Peyer's patch (tissue), 4 donors: ENCODE results near the gene MYBPC3. TPM values are rescaled to one million over a fixed set of nuclear protein-coding genes. Genes with fewer than 3 reads are reported as not detected.
A peak's percentile ranks its signal among the peaks of the same experiment; 100 is the strongest.

Experiments used
- DNase-seq, 3 donors: peaks; one replicate each; pipeline ENCODE4 v3.0.0-alpha.2; 2017 to 2019
- H3K27ac ChIP-seq, 4 donors: fragments of 200-600 bp; sonication (generic); one replicate each; pipeline ENCODE4 v1.5.1; 2016 to 2019
- H3K27me3 ChIP-seq, 2 donors: fragments of 200-600 bp; sonication (generic); one replicate each; pipeline ENCODE4 v1.5.1; 2019
- H3K36me3 ChIP-seq, 3 donors: fragments of 200-600 bp; sonication (generic); one replicate each; pipeline ENCODE4 v1.5.1; 2016 to 2019
- H3K4me1 ChIP-seq, 4 donors: fragments of 200-600 bp; sonication (generic); one replicate each; pipeline ENCODE4 v1.5.1; 2016 to 2019
- H3K4me3 ChIP-seq, 4 donors: fragments of 200-600 bp; sonication (generic); 1 replicate in 3 of 4; 2 replicates in 1 of 4; pipeline ENCODE4 v1.5.1; 2016 to 2019; ENCODE audit warnings: mild to moderate bottlenecking in 1 of 4
- H3K9me3 ChIP-seq, 4 donors: fragments of 200-600 bp; sonication (generic); one replicate each; pipeline ENCODE4 v1.5.1; 2016 to 2019; ENCODE audit warnings: mild to moderate bottlenecking in 1 of 4
- POLR2A ChIP-seq, 2 donors: fragments of 450-650 bp; IDR thresholded peaks; one replicate each; pipeline ENCODE4 v1.5.1; 2017; ENCODE audit warnings: antibody characterized with exemption in 2 of 2, mild to moderate bottlenecking in 2 of 2, moderate library complexity in 2 of 2
- total RNA-seq, 4 donors: library from RNA; depleted of rRNA; stranded (reverse); fragments of >200 nt; gene quantifications; one replicate each; pipeline ENCODE4 v1.1.0, GENCODE V29; 2016
- TF ChIP-seq, protein P1 (sequence below), 6 experiments: fragments of 450-650 bp in 4 of 6; fragments of 200-600 bp in 2 of 6; sonication (generic) in 1 of 6; IDR thresholded peaks; one replicate each; pipeline ENCODE4 v1.5.1; 2017 to 2019; ENCODE audit warnings: antibody characterized with exemption in 6 of 6, mild to moderate bottlenecking in 3 of 6, moderate library complexity in 1 of 6

MYBPC3 gene
- total RNA-seq, 4 donors from 2014 or later, result not detected

DNA sequence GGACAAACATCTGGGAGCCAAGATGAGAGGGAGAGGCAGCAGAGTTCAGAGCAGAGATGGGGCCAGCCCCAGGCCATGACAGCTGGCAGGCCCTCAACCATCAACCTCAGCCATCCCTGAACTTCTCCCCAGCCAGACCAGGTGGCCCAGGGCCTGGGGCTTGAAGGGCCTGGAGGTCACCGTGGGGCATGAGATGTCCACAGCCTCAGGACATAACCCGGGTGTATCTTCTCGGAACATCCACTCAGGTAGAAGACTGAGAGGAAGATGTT is 43.5 kb upstream of the MYBPC3 start:
- Histone ChIP-seq H3K4me3 (no peak overlapping the region), H3K36me3 (no peaks in the 10 kb centered on the region), H3K9me3 (no peaks in the 10 kb centered on the region), H3K27ac (peak overlapping the region in 3 of 4 donors; percentile 87 to 95 (median 88)), H3K27me3 (no peaks in the 10 kb centered on the region), H3K4me1 (peaks cover 0 to 38% (median 27%) of the 10 kb centered on the region in 4 donors)
- TF ChIP-seq, protein P1, sequence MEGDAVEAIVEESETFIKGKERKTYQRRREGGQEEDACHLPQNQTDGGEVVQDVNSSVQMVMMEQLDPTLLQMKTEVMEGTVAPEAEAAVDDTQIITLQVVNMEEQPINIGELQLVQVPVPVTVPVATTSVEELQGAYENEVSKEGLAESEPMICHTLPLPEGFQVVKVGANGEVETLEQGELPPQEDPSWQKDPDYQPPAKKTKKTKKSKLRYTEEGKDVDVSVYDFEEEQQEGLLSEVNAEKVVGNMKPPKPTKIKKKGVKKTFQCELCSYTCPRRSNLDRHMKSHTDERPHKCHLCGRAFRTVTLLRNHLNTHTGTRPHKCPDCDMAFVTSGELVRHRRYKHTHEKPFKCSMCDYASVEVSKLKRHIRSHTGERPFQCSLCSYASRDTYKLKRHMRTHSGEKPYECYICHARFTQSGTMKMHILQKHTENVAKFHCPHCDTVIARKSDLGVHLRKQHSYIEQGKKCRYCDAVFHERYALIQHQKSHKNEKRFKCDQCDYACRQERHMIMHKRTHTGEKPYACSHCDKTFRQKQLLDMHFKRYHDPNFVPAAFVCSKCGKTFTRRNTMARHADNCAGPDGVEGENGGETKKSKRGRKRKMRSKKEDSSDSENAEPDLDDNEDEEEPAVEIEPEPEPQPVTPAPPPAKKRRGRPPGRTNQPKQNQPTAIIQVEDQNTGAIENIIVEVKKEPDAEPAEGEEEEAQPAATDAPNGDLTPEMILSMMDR (IDR thresholded peaks at IDR 0.05), result no peak
- DNase-seq, result no peak

DNA sequence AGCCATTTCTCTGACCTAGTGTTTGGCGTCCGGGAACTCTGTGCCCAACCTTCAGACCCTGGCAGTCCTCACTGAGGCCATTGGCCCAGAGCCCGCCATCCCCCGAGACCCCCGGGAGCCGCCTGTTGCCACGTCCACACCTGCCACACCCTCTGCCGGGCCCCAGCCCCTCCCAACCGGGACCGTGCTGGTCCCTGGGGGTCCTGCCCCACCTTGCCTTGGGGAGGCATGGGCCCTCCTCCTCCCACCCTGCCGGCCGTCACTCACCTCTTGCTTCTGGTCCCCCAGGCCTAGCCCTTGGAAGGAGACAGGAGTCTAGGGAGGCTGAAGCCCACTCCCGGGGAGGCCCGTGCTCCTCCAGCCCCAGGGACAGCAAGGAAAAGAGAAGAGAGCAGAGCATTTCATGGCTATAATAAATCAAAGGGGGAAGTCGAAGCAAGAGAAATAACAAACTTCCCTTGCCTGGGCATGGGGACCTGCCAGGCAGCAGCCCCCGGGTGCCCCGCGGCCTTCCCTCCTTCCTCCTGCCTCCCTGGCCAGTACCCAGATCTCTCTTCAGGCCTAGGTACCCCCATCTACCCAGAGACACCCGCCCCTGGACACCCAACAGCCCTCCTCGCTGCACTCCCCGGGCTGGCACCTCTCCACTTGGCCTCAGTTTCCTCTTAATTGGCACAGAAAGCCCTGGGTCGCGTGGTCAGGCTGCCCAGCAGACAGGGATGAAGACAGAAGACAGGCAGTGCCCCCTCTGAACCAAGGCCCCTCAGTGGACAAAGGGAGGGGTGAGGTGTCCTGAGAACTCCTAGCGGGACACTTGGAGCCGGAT is 42.9 kb upstream of the MYBPC3 start:
- H3K36me3 ChIP-seq, result no peaks in the 10 kb centered on the region
- peaks cover 0 to 33% (median 25%) of the 10 kb centered on the region in 4 donors for H3K4me1 ChIP-seq
- peak overlapping the region in 2 of 4 donors; percentile 28 to 32 for H3K4me3 ChIP-seq
- no peak for DNase-seq
- H3K27ac ChIP-seq, result peak overlapping the region; percentile 87 to 95 (median 89)
- TF ChIP-seq, protein P1 (IDR thresholded peaks at IDR 0.05), result no peak
- TF ChIP-seq POLR2A (IDR thresholded peaks at IDR 0.05), result no peak
- H3K27me3 ChIP-seq, result no peaks in the 10 kb centered on the region
- H3K9me3 ChIP-seq, result no peaks in the 10 kb centered on the region

DNA sequence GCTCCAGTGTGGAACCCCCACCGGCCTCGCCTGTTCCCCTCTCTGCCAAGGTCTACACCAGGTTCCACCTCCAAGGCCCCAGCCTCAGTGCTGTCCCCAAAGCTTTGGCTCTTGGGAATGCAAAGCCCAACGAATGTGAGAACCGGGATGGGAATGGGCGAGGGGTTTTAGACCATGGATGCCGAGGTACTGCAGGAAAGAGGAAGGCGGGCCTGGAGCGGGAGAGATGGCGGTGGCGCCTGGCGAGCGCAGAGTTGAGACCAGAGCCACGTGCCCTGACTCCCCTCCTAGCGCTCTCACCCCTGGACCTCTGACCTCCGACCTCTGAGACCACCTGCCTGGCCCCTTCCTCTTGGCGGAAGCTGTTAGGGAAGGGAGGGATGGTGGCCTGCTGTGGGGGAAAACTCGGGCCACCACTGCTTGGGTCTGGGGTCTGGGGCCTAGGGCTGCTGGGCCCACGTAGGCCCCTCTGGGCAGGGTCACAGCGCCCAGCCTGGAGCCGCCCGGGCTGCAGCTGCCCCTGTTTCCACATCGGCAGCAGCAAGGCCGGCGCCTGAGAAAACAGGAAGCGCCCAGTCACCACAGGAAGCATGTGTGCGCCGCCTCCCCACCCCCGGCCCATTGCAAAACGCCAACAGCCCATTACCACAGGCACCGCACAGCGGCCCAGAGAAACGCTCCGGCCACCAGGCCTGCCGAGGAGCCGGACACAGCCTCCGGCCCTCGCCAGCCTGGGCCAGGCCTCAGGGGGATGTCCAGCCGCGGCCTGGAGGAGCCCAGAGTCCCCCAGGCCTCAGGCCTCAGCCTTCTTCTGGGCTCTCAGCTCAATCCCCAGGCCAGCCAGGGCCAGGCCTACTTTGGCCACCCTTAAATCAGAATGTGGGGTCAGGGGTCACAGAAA is 42.1 kb upstream of the MYBPC3 start:
- Histone ChIP-seq H3K4me1 (peaks cover 0 to 25% (median 24%) of the 10 kb centered on the region in 4 donors), H3K4me3 (peak overlapping the region in 3 of 4 donors; percentile 13 to 32 (median 28)), H3K27me3 (no peaks in the 10 kb centered on the region), H3K36me3 (no peaks in the 10 kb centered on the region), H3K9me3 (no peaks in the 10 kb centered on the region), H3K27ac (peak overlapping the region; percentile 87 to 95 (median 89))
- peak; percentile 47 to 87 (median 81) for DNase-seq
- TF ChIP-seq, protein P1 (IDR thresholded peaks at IDR 0.05), result no peak
- no peak for TF ChIP-seq POLR2A (IDR thresholded peaks at IDR 0.05)

DNA sequence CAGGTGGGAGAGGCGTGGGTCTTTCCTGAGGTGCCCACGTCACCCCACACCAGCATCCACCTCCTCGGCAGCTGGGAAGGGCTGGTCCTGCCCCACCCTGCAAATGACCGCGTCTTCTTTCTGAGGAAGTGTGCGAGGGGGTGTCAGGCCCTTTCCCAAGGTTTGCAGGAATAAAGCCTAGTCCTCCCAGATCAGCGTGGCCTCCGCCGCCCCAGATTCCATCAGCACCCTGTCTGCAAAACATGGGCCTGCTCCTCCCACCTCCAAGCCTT is 41.5 kb upstream of the MYBPC3 start:
- TF ChIP-seq, protein P1 (IDR thresholded peaks at IDR 0.05), result no peak
- TF ChIP-seq POLR2A (IDR thresholded peaks at IDR 0.05), result no peak
- H3K27ac ChIP-seq, result peak overlapping the region; percentile 87 to 95 (median 89)
- peak overlapping the region in 1 of 4 donors; percentile 32 for H3K4me3 ChIP-seq
- no peaks in the 10 kb centered on the region for H3K9me3 ChIP-seq
- H3K36me3 ChIP-seq, result no peaks in the 10 kb centered on the region
- H3K27me3 ChIP-seq, result no peaks in the 10 kb centered on the region
- peaks cover 0 to 25% (median 24%) of the 10 kb centered on the region in 4 donors for H3K4me1 ChIP-seq
- DNase-seq, result peak in 1 of 3 donors; percentile 45

DNA sequence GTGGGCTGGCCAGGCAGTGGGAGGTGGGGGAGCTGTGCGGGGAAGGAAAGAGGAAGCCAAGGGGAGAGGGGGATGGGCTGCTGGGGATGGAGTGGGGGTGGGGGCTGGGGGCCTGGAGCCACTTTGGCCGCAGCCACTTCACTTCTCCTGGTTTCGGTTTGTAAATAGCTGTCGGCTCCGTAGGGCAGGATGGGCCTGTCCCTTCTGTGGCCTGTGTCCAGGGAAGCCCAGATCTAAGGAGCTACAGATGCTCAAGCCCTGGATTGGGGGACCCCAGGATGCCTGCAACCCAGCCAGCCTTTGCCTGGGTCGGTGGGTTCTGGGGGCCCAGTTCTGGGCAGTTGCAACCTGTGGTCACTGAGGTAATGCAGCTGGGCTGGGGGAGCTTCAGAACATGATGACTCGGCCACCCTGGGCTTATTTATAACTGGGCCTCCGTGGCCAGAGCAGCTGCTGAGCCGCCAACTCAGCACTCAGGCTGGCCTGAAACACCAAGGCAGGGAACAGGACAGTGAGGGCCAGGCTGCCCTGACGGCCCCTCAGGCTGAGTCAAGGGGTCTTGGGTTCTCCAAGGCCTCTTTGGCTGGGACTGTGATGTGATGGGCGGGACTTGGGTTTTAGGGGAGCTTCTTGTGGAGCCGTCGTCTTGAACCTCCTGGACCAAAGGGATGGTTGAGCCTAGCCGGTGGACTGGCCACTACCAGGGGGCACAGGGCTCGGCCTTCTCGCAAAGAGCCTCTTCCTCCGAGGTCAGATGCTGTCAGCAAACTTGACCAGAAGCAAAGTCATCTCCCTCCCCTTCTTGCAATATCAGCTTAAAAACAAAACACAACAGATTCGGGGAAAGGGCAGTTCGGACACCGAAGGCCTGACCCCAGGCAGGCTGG is 40.9 kb upstream of the MYBPC3 start:
- DNase-seq, result peak; percentile 42 to 57 (median 50)
- H3K4me3 ChIP-seq, result peak overlapping the region in 1 of 4 donors; percentile 32
- peaks cover 0 to 25% (median 24%) of the 10 kb centered on the region in 4 donors for H3K4me1 ChIP-seq
- no peaks in the 10 kb centered on the region for H3K27me3 ChIP-seq
- H3K9me3 ChIP-seq, result no peaks in the 10 kb centered on the region
- no peaks in the 10 kb centered on the region for H3K36me3 ChIP-seq
- H3K27ac ChIP-seq, result peak overlapping the region; percentile 87 to 95 (median 89)
- TF ChIP-seq, protein P1 (IDR thresholded peaks at IDR 0.05), result no peak
- TF ChIP-seq POLR2A (IDR thresholded peaks at IDR 0.05), result no peak
